ENCODE measurements around the gene MTA1. TPM values are rescaled to one million over a fixed set of nuclear protein-coding genes. Genes with fewer than 3 reads are reported as not detected.

Gene MTA1
- total RNA-seq, 1 experiment from 2014 or later = 238 TPM

DNA sequence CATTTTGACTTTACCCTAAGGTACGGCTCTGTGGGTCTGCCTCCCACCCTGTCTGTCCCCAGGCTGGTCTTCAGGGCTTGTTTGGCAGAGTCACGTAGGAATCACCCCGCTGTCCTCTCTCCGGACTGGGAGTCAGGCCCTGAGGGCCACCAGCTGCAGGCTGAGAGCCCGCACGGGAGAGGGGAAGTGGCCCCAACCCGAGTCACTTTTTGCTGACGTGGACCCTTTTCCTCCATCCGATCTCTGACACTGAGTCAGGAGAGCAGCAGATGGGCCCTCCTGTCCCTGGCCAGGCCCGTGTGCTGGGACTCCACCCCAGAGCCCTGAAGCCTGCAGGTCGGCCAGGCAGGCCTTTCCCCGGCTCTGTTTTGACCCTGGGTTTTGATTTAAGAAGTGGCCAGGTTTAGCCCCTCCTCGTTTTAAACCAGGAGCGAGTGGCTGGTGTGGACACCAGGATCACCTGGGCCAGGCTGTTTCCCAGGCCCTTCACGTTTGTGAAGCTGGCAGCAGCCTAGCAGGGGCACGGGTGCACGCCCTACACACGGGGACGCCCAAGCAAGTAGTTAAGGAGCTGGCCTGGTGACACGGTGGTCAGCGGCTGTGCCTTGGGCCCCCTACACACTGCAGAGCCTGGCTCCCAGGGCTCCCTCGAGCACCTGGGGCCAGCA, 33.8 kb upstream of the MTA1 start:
- intact Hi-C loops (cut with micrococcal nuclease; ENCODE audit: unreplicated experiment) = no loop called here
- Histone ChIP-seq H3K27me3 (replicated peaks; ENCODE audit: insufficient read depth, low read depth, low read length, poor library complexity) (no peaks in the 10 kb centered on the region), H3K36me3 (ENCODE audit: insufficient read depth, low read length, poor library complexity, severe bottlenecking) (no peaks in the 10 kb centered on the region), H3K4me1 (ENCODE audit: insufficient read depth, low read length, poor library complexity, severe bottlenecking) (no peaks in the 10 kb centered on the region), H3K4me3 (ENCODE audit: low read depth, low read length, poor library complexity, severe bottlenecking) (no peak overlapping the region), H3K27ac (ENCODE audit: low read depth, low read length, poor library complexity, severe bottlenecking) (no peak overlapping the region), H3K9me3 (ENCODE audit: low read depth, low read length, poor library complexity, severe bottlenecking) (no peaks in the 10 kb centered on the region)
- CTCF ChIA-PET = no interaction called here
- no TSS peak for BruUV-seq (replicated peaks)
- POLR2A ChIA-PET (ENCODE audit: low non-redundant PET) = no interaction called here
- TF ChIP-seq EZH2 (IDR thresholded peaks at IDR 0.05; ENCODE audit: borderline replicate concordance, low read depth, low read length, poor library complexity, severe bottlenecking) = no peak
- TF ChIP-seq, protein P1, sequence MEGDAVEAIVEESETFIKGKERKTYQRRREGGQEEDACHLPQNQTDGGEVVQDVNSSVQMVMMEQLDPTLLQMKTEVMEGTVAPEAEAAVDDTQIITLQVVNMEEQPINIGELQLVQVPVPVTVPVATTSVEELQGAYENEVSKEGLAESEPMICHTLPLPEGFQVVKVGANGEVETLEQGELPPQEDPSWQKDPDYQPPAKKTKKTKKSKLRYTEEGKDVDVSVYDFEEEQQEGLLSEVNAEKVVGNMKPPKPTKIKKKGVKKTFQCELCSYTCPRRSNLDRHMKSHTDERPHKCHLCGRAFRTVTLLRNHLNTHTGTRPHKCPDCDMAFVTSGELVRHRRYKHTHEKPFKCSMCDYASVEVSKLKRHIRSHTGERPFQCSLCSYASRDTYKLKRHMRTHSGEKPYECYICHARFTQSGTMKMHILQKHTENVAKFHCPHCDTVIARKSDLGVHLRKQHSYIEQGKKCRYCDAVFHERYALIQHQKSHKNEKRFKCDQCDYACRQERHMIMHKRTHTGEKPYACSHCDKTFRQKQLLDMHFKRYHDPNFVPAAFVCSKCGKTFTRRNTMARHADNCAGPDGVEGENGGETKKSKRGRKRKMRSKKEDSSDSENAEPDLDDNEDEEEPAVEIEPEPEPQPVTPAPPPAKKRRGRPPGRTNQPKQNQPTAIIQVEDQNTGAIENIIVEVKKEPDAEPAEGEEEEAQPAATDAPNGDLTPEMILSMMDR (conservative IDR thresholded peaks at IDR 0.05; ENCODE audit: low read depth, low read length) = no peak
- no peak for DNase-seq (ENCODE audit: low spot score)

- ChIA-PET POLR2A (ENCODE audit: low non-redundant PET) (no interaction called here), CTCF (no interaction called here)
- Histone ChIP-seq H3K36me3 (ENCODE audit: insufficient read depth, low read length, poor library complexity, severe bottlenecking) (no peaks in the 10 kb centered on the region), H3K9me3 (ENCODE audit: low read depth, low read length, poor library complexity, severe bottlenecking) (no peaks in the 10 kb centered on the region), H3K27ac (ENCODE audit: low read depth, low read length, poor library complexity, severe bottlenecking) (no peak overlapping the region), H3K27me3 (replicated peaks; ENCODE audit: insufficient read depth, low read depth, low read length, poor library complexity) (no peaks in the 10 kb centered on the region), H3K4me1 (ENCODE audit: insufficient read depth, low read length, poor library complexity, severe bottlenecking) (no peaks in the 10 kb centered on the region), H3K4me3 (ENCODE audit: low read depth, low read length, poor library complexity, severe bottlenecking) (no peak overlapping the region)
- DNase-seq (ENCODE audit: low spot score) = no peak
- TF ChIP-seq EZH2 (IDR thresholded peaks at IDR 0.05; ENCODE audit: borderline replicate concordance, low read depth, low read length, poor library complexity, severe bottlenecking) = no peak
- TF ChIP-seq, protein P1 (conservative IDR thresholded peaks at IDR 0.05; ENCODE audit: low read depth, low read length) = no peak
- intact Hi-C loops (cut with micrococcal nuclease; ENCODE audit: unreplicated experiment) = no loop called here
- no TSS peak for BruUV-seq (replicated peaks)
These were observed 32.8 kb upstream of the MTA1 start for GRCh38 chr14:105386581-105387529.

- POLR2A ChIA-PET (ENCODE audit: low non-redundant PET) = no interaction called here
These were observed 32.1 kb upstream of the MTA1 start for GRCh38 chr14:105387530-105387922.

More at GRCh38 chr14:105387530-105387922, 32.1 kb upstream of the MTA1 start:
- Histone ChIP-seq H3K9me3 (ENCODE audit: low read depth, low read length, poor library complexity, severe bottlenecking) (no peaks in the 10 kb centered on the region), H3K27me3 (replicated peaks; ENCODE audit: insufficient read depth, low read depth, low read length, poor library complexity) (no peaks in the 10 kb centered on the region), H3K27ac (ENCODE audit: low read depth, low read length, poor library complexity, severe bottlenecking) (no peak overlapping the region), H3K4me1 (ENCODE audit: insufficient read depth, low read length, poor library complexity, severe bottlenecking) (no peaks in the 10 kb centered on the region), H3K36me3 (ENCODE audit: insufficient read depth, low read length, poor library complexity, severe bottlenecking) (no peaks in the 10 kb centered on the region), H3K4me3 (ENCODE audit: low read depth, low read length, poor library complexity, severe bottlenecking) (no peak overlapping the region)
- BruUV-seq (replicated peaks) = no TSS peak
- TF ChIP-seq EZH2 (IDR thresholded peaks at IDR 0.05; ENCODE audit: borderline replicate concordance, low read depth, low read length, poor library complexity, severe bottlenecking) = no peak
- TF ChIP-seq, protein P1 (conservative IDR thresholded peaks at IDR 0.05; ENCODE audit: low read depth, low read length) = no peak
- no peak for DNase-seq (ENCODE audit: low spot score)
- intact Hi-C loops (cut with micrococcal nuclease; ENCODE audit: unreplicated experiment) = no loop called here
- CTCF ChIA-PET = no interaction called here
